Glutamatergic neuron (in vitro differentiated cells): ENCODE measurements around the gene VGLL3. TPM values are rescaled to one million over a fixed set of nuclear protein-coding genes. Genes with fewer than 3 reads are reported as not detected.

Experiments used
- DNase-seq: peaks from one replicate; pipeline ENCODE4 v3.0.0; 2022
- H3K27ac Mint-ChIP-seq: one replicate; pipeline ENCODE4 v1.8.0; 2020; ENCODE audit warnings: mild to moderate bottlenecking, mixed read lengths, inconsistent platforms; ENCODE audit not compliant: unreplicated experiment
- H3K27me3 Mint-ChIP-seq: one replicate; pipeline ENCODE4 v1.8.0; 2020; ENCODE audit warnings: mild to moderate bottlenecking, moderate library complexity, mixed read lengths, inconsistent platforms; ENCODE audit not compliant: unreplicated experiment
- H3K36me3 Mint-ChIP-seq: one replicate; pipeline ENCODE4 v1.8.0; 2020; ENCODE audit warnings: mild to moderate bottlenecking, mixed read lengths, inconsistent platforms; ENCODE audit not compliant: unreplicated experiment
- H3K4me1 Mint-ChIP-seq: one replicate; pipeline ENCODE4 v1.8.0; 2020; ENCODE audit warnings: mild to moderate bottlenecking, low read depth, mixed read lengths, inconsistent platforms; ENCODE audit not compliant: unreplicated experiment
- H3K4me3 Mint-ChIP-seq: one replicate; pipeline ENCODE4 v1.8.0; 2020; ENCODE audit warnings: mild to moderate bottlenecking, mixed read lengths, inconsistent platforms; ENCODE audit not compliant: unreplicated experiment
- H3K9me3 Mint-ChIP-seq: one replicate; pipeline ENCODE4 v1.8.0; 2020; ENCODE audit warnings: mild to moderate bottlenecking, moderate library complexity, mixed read lengths, inconsistent platforms; ENCODE audit not compliant: unreplicated experiment
- CTCF ChIP-seq: fragments of 200-600 bp; sonication (generic); IDR thresholded peaks from one replicate; pipeline ENCODE4 v1.5.0; 2021; ENCODE audit not compliant: partially characterized antibody, unreplicated experiment
- long read RNA-seq: library from polyadenylated mRNA; unstranded; transcript quantifications from one replicate; pipeline ENCODE4 v2.0.0, GENCODE V29; 2020; ENCODE audit not compliant: unreplicated experiment
- total RNA-seq: library from RNA; stranded (reverse); fragmentation: NEBNext Ultra II Directional; extraction: Animal tissue kit (Norgen Biotek cat#: 25700); gene quantifications from one replicate; pipeline ENCODE4 v1.2.1, GENCODE V29; 2021; ENCODE audit not compliant: unreplicated experiment

The VGLL3 gene
- 0.15 TPM for total RNA-seq
- long read RNA-seq = 0 reads

- peak; percentile 52 for DNase-seq
- no peak for TF ChIP-seq CTCF
- Mint-ChIP-seq H3K4me3 (peak within 1 kb of the TSS; percentile 73), H3K9me3 (no peaks in the 10 kb centered on the region), H3K27me3 (no peaks in the 10 kb centered on the region), H3K36me3 (no peaks in the 10 kb centered on the region), H3K4me1 (no peaks in the 10 kb centered on the region), H3K27ac (no peak within 1 kb of the TSS)
Measured at GRCh38 chr3:86990734-86991481, at the start of gene VGLL3. VGLL3 (minus strand) TSS chr3:86991149; CDS start chr3:86990743, 406 bp downstream.

GRCh38 chr3:87037652-87038051 lies 46.7 kb upstream of the VGLL3 start:
- Mint-ChIP-seq H3K27me3 (no peaks in the 10 kb centered on the region), H3K9me3 (peaks cover 1% of the 10 kb centered on the region), H3K4me3 (no peak overlapping the region), H3K4me1 (no peaks in the 10 kb centered on the region), H3K27ac (no peak overlapping the region), H3K36me3 (no peaks in the 10 kb centered on the region)
- DNase-seq = no peak
- no peak for TF ChIP-seq CTCF

GRCh38 chr3:87036671-87037070 lies 45.7 kb upstream of the VGLL3 start:
- no peak for DNase-seq
- Mint-ChIP-seq H3K9me3 (peaks cover 1% of the 10 kb centered on the region), H3K4me1 (no peaks in the 10 kb centered on the region), H3K27me3 (no peaks in the 10 kb centered on the region), H3K36me3 (no peaks in the 10 kb centered on the region), H3K27ac (no peak overlapping the region), H3K4me3 (no peak overlapping the region)
- no peak for TF ChIP-seq CTCF

GRCh38 chr3:87035339-87035738 lies 44.4 kb upstream of the VGLL3 start:
- Mint-ChIP-seq H3K4me1 (no peaks in the 10 kb centered on the region), H3K27ac (no peak overlapping the region), H3K4me3 (no peak overlapping the region), H3K27me3 (no peaks in the 10 kb centered on the region), H3K36me3 (no peaks in the 10 kb centered on the region), H3K9me3 (peaks cover 1% of the 10 kb centered on the region)
- no peak for TF ChIP-seq CTCF
- no peak for DNase-seq

GRCh38 chr3:87033205-87033604 lies 42.3 kb upstream of the VGLL3 start:
- Mint-ChIP-seq H3K4me3 (no peak overlapping the region), H3K27me3 (no peaks in the 10 kb centered on the region), H3K27ac (no peak overlapping the region), H3K9me3 (peaks cover 1% of the 10 kb centered on the region), H3K4me1 (no peaks in the 10 kb centered on the region), H3K36me3 (no peaks in the 10 kb centered on the region)
- no peak for TF ChIP-seq CTCF
- DNase-seq = no peak
